Measurements from ENCODE around the gene RIBC2.

The RIBC2 gene

GRCh38 chr22:45413013-45413367, 503 bp upstream of the RIBC2 start:
- H3K27ac ChIP-seq (ENCODE audit: low read depth, low read length), result no peak overlapping the region
- peaks cover 6% of the 10 kb centered on the region for H3K9me3 ChIP-seq (ENCODE audit: insufficient read depth, low read depth, low read length)
- WGBS (ENCODE audit: extremely low coverage, insufficient coverage, insufficient read length), result no CpG with 5 or more reads among the region's 27 CpGs
- H3K79me1 ChIP-seq (ENCODE audit: low read length), result peaks cover 6% of the 10 kb centered on the region
- no peak overlapping the region for H2BK5ac ChIP-seq (ENCODE audit: low read depth, low read length, poor library complexity)
- H3K4me1 ChIP-seq (ENCODE audit: control insufficient read depth in 1 of 2, insufficient read depth in 2 of 2, low read length in 2 of 2), result peaks cover 7 to 8% of the 10 kb centered on the region in 2 experiments
- H3K23ac ChIP-seq (ENCODE audit: low read length), result no peak overlapping the region
- peak overlapping the region; percentile 19 for H3K14ac ChIP-seq (ENCODE audit: low read length)
- no peak overlapping the region for H3K9ac ChIP-seq (ENCODE audit: low read length)
- peak overlapping the region; percentile 68 for H2AFZ ChIP-seq (ENCODE audit: insufficient read depth, low read length, poor library complexity)
- DNase-seq, result no peak
- H4K12ac ChIP-seq (ENCODE audit: low read depth, low read length), result peak overlapping the region; percentile 17
- no peaks in the 10 kb centered on the region for H3K27me3 ChIP-seq (ENCODE audit: insufficient read depth, low read length)
- no peak overlapping the region for H3K4me2 ChIP-seq (ENCODE audit: low read length)
- H3K79me2 ChIP-seq (ENCODE audit: control insufficient read depth, insufficient read depth, low read length, poor library complexity), result peaks cover 3% of the 10 kb centered on the region
- no peak overlapping the region for H3K18ac ChIP-seq (ENCODE audit: low read length)
- H4K8ac ChIP-seq (ENCODE audit: low read depth, low read length), result peak overlapping the region; percentile 76
- no peak overlapping the region for H3K4me3 ChIP-seq (ENCODE audit: low read depth, low read length)
- H4K91ac ChIP-seq (ENCODE audit: low read depth, low read length), result peak overlapping the region; percentile 53
- H3K36me3 ChIP-seq (ENCODE audit: control insufficient read depth in 1 of 2, insufficient read depth in 2 of 2, low read length in 2 of 2), result no peaks in the 10 kb centered on the region
- H2BK12ac ChIP-seq (ENCODE audit: low read length), result no peak overlapping the region
- H3K4ac ChIP-seq (ENCODE audit: low read depth, low read length), result no peak overlapping the region
- H2BK120ac ChIP-seq (ENCODE audit: insufficient read depth, low read length, poor library complexity), result no peak overlapping the region
- H2AK5ac ChIP-seq (ENCODE audit: low read length), result peak overlapping the region; percentile 52

DNA sequence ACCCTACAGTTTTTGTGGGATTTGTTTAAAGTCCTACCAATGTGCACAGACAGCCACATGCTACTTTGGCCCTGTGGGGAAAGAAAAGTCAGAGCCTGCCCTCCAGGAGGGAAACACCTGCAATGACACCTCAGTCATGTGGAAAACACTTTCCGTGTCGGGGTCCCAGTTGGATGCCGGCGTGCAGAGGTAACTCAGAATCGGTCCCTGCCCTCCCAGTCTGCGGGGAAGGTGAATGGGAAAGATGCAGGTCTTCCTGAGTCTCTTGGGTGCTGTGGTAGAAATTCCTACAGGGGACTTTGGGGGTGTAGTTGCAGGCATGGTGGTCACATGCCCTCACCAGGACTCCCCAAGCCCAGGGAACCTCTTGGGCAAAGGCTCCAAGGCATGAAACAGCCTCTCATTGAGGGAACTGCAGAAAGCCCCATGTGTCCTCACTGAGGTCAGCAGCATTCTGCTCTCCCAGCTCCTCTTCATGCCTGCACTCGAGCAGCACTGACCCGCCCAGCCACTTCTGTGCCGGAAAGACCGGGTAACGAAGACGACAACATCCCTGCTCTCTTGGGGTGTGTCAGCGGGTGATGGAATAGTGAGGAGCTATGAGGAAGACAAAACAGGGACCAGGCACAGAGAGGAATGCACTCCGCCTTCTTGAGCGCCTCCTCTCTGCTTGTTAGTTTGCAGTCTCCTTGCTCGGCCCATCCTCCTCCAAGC, 4.7 kb downstream of the RIBC2 start:
- H3K36me3 ChIP-seq (ENCODE audit: control insufficient read depth in 1 of 2, insufficient read depth in 2 of 2, low read length in 2 of 2), result peaks cover 0 to 2% of the 10 kb centered on the region in 2 experiments
- peak in 1 of 2 donors; percentile 12 for DNase-seq
- H3K4ac ChIP-seq (ENCODE audit: low read depth, low read length), result no peak overlapping the region
- no peak overlapping the region for H4K12ac ChIP-seq (ENCODE audit: low read depth, low read length)
- no CpG with 5 or more reads among the region's 16 CpGs for WGBS (ENCODE audit: extremely low coverage, insufficient coverage, insufficient read length)
- no peak overlapping the region for H2BK5ac ChIP-seq (ENCODE audit: low read depth, low read length, poor library complexity)
- H4K8ac ChIP-seq (ENCODE audit: low read depth, low read length), result no peak overlapping the region
- no peak overlapping the region for H3K9ac ChIP-seq (ENCODE audit: low read length)
- no peak overlapping the region for H2BK120ac ChIP-seq (ENCODE audit: insufficient read depth, low read length, poor library complexity)
- H4K91ac ChIP-seq (ENCODE audit: low read depth, low read length), result no peak overlapping the region
- H3K27ac ChIP-seq (ENCODE audit: low read depth, low read length), result no peak overlapping the region
- H2AFZ ChIP-seq (ENCODE audit: insufficient read depth, low read length, poor library complexity), result no peak overlapping the region
- H2BK12ac ChIP-seq (ENCODE audit: low read length), result no peak overlapping the region
- H3K4me2 ChIP-seq (ENCODE audit: low read length), result no peak overlapping the region
- H3K4me1 ChIP-seq (ENCODE audit: control insufficient read depth in 1 of 2, insufficient read depth in 2 of 2, low read length in 2 of 2), result peaks cover 6 to 13% of the 10 kb centered on the region in 2 experiments
- H3K23ac ChIP-seq (ENCODE audit: low read length), result no peak overlapping the region
- no peak overlapping the region for H2AK5ac ChIP-seq (ENCODE audit: low read length)
- H3K79me1 ChIP-seq (ENCODE audit: low read length), result peaks cover 5% of the 10 kb centered on the region
- H3K4me3 ChIP-seq (ENCODE audit: low read depth, low read length), result no peak overlapping the region
- no peaks in the 10 kb centered on the region for H3K27me3 ChIP-seq (ENCODE audit: insufficient read depth, low read length)
- H3K14ac ChIP-seq (ENCODE audit: low read length), result no peak overlapping the region
- peaks cover 2% of the 10 kb centered on the region for H3K9me3 ChIP-seq (ENCODE audit: insufficient read depth, low read depth, low read length)
- peaks cover 2% of the 10 kb centered on the region for H3K79me2 ChIP-seq (ENCODE audit: control insufficient read depth, insufficient read depth, low read length, poor library complexity)
- no peak overlapping the region for H3K18ac ChIP-seq (ENCODE audit: low read length)

- no peak overlapping the region for H4K8ac ChIP-seq (ENCODE audit: low read depth, low read length)
- H2BK5ac ChIP-seq (ENCODE audit: low read depth, low read length, poor library complexity), result peak overlapping the region; percentile 22
- no peak overlapping the region for H3K4me2 ChIP-seq (ENCODE audit: low read length)
- no peak overlapping the region for H2BK12ac ChIP-seq (ENCODE audit: low read length)
- no peak overlapping the region for H3K9ac ChIP-seq (ENCODE audit: low read length)
- H3K23ac ChIP-seq (ENCODE audit: low read length), result no peak overlapping the region
- no peak overlapping the region for H3K14ac ChIP-seq (ENCODE audit: low read length)
- WGBS (ENCODE audit: extremely low coverage, insufficient coverage, insufficient read length), result no CpG with 5 or more reads among the region's 6 CpGs
- H3K4me1 ChIP-seq (ENCODE audit: control insufficient read depth in 1 of 2, insufficient read depth in 2 of 2, low read length in 2 of 2), result peaks cover 3 to 9% of the 10 kb centered on the region in 2 experiments
- no peak overlapping the region for H4K12ac ChIP-seq (ENCODE audit: low read depth, low read length)
- H2AFZ ChIP-seq (ENCODE audit: insufficient read depth, low read length, poor library complexity), result no peak overlapping the region
- H2BK120ac ChIP-seq (ENCODE audit: insufficient read depth, low read length, poor library complexity), result no peak overlapping the region
- H2AK5ac ChIP-seq (ENCODE audit: low read length), result no peak overlapping the region
- no peak for DNase-seq
- no peaks in the 10 kb centered on the region for H3K27me3 ChIP-seq (ENCODE audit: insufficient read depth, low read length)
- peaks cover 0 to 2% of the 10 kb centered on the region in 2 experiments for H3K36me3 ChIP-seq (ENCODE audit: control insufficient read depth in 1 of 2, insufficient read depth in 2 of 2, low read length in 2 of 2)
- no peak overlapping the region for H3K18ac ChIP-seq (ENCODE audit: low read length)
- no peak overlapping the region for H4K91ac ChIP-seq (ENCODE audit: low read depth, low read length)
- no peaks in the 10 kb centered on the region for H3K79me2 ChIP-seq (ENCODE audit: control insufficient read depth, insufficient read depth, low read length, poor library complexity)
- H3K4ac ChIP-seq (ENCODE audit: low read depth, low read length), result no peak overlapping the region
- no peaks in the 10 kb centered on the region for H3K9me3 ChIP-seq (ENCODE audit: insufficient read depth, low read depth, low read length)
- no peak overlapping the region for H3K4me3 ChIP-seq (ENCODE audit: low read depth, low read length)
- no peak overlapping the region for H3K27ac ChIP-seq (ENCODE audit: low read depth, low read length)
- peaks cover under 1% of the 10 kb centered on the region for H3K79me1 ChIP-seq (ENCODE audit: low read length)
Measured at GRCh38 chr22:45418770-45419138, 5.3 kb downstream of the RIBC2 start.

- Histone ChIP-seq H3K27me3 (ENCODE audit: insufficient read depth, low read length) (no peaks in the 10 kb centered on the region), H3K9ac (ENCODE audit: low read length) (no peak overlapping the region)
Measured at GRCh38 chr22:45420011-45420410, 6.5 kb downstream of the RIBC2 start.

More at GRCh38 chr22:45420011-45420410, 6.5 kb downstream of the RIBC2 start:
- Histone ChIP-seq H2AK5ac (ENCODE audit: low read length) (no peak overlapping the region), H3K14ac (ENCODE audit: low read length) (no peak overlapping the region), H2BK120ac (ENCODE audit: insufficient read depth, low read length, poor library complexity) (no peak overlapping the region), H3K79me2 (ENCODE audit: control insufficient read depth, insufficient read depth, low read length, poor library complexity) (no peaks in the 10 kb centered on the region), H4K8ac (ENCODE audit: low read depth, low read length) (no peak overlapping the region), H3K36me3 (ENCODE audit: control insufficient read depth in 1 of 2, insufficient read depth in 2 of 2, low read length in 2 of 2) (peaks cover 0 to 2% of the 10 kb centered on the region in 2 experiments), H3K4ac (ENCODE audit: low read depth, low read length) (no peak overlapping the region), H3K4me3 (ENCODE audit: low read depth, low read length) (no peak overlapping the region), H3K4me1 (ENCODE audit: control insufficient read depth in 1 of 2, insufficient read depth in 2 of 2, low read length in 2 of 2) (peaks cover 6 to 12% of the 10 kb centered on the region in 2 experiments), H2BK5ac (ENCODE audit: low read depth, low read length, poor library complexity) (no peak overlapping the region), H2AFZ (ENCODE audit: insufficient read depth, low read length, poor library complexity) (no peak overlapping the region), H3K9me3 (ENCODE audit: insufficient read depth, low read depth, low read length) (no peaks in the 10 kb centered on the region), H3K79me1 (ENCODE audit: low read length) (no peaks in the 10 kb centered on the region), H3K23ac (ENCODE audit: low read length) (no peak overlapping the region), H3K18ac (ENCODE audit: low read length) (no peak overlapping the region), H2BK12ac (ENCODE audit: low read length) (no peak overlapping the region), H4K91ac (ENCODE audit: low read depth, low read length) (no peak overlapping the region), H3K27ac (ENCODE audit: low read depth, low read length) (no peak overlapping the region), H3K4me2 (ENCODE audit: low read length) (no peak overlapping the region), H4K12ac (ENCODE audit: low read depth, low read length) (no peak overlapping the region)
- no CpG with 5 or more reads among the region's 4 CpGs for WGBS (ENCODE audit: extremely low coverage, insufficient coverage, insufficient read length)
- DNase-seq, result peak; percentile 86 to 90
